Panc1 (cell line): Measurements from ENCODE around the gene APOO. TPM values are rescaled to one million over a fixed set of nuclear protein-coding genes. Genes with fewer than 3 reads are reported as not detected.

Experiments used
- total RNA-seq: library from RNA; stranded (reverse); gene quantifications from one replicate; pipeline ENCODE4 v1.2.1, GENCODE V29; 2021; ENCODE audit not compliant: unreplicated experiment

The APOO gene
- total RNA-seq, 1 experiment from 2014 or later = 36.8 TPM

Other genes starting within 250 kb of the APOO start
- gene PRDX4, start 240.4 kb downstream of the APOO start, total RNA-seq = 106 TPM
- 44.5 TPM for gene ACOT9, start 164.7 kb downstream of the APOO start, total RNA-seq
- 173 TPM for gene SAT1, start 124.8 kb downstream of the APOO start, total RNA-seq
- 0.41 TPM for gene CXorf58, start 68 bp upstream of the APOO start, total RNA-seq
- gene KLHL15, start 119.2 kb upstream of the APOO start, total RNA-seq = 9.6 TPM
- gene EIF2S3, start 147.0 kb upstream of the APOO start, total RNA-seq = 154 TPM
- 38.7 TPM for gene ZFX, start 241.8 kb upstream of the APOO start, total RNA-seq